NCI-H460 (cell line): ENCODE data around the gene ZNF470. TPM values are rescaled to one million over a fixed set of nuclear protein-coding genes. Genes with fewer than 3 reads are reported as not detected.
A peak's percentile ranks its signal among the peaks of the same experiment; 100 is the strongest.

Source experiments
- DNase-seq: peaks from one replicate; pipeline ENCODE4 v3.0.0-alpha.2; 2016; ENCODE audit warnings: low read depth; ENCODE audit errors: extremely low read depth
- total RNA-seq: library from RNA; depleted of rRNA; stranded (reverse); fragments of >200 nt; shearing (Covaris generic); gene quantifications from 2 replicates; pipeline ENCODE4 v1.2.3, GENCODE V29; 2014; rRNA removed

ZNF470 gene
- total RNA-seq, 1 experiment from 2014 or later: 2.0 TPM

- DNase-seq: no peak
These were observed 36.6 kb downstream of the ZNF470 start for GRCh38 chr19:56603829-56604228.

DNA sequence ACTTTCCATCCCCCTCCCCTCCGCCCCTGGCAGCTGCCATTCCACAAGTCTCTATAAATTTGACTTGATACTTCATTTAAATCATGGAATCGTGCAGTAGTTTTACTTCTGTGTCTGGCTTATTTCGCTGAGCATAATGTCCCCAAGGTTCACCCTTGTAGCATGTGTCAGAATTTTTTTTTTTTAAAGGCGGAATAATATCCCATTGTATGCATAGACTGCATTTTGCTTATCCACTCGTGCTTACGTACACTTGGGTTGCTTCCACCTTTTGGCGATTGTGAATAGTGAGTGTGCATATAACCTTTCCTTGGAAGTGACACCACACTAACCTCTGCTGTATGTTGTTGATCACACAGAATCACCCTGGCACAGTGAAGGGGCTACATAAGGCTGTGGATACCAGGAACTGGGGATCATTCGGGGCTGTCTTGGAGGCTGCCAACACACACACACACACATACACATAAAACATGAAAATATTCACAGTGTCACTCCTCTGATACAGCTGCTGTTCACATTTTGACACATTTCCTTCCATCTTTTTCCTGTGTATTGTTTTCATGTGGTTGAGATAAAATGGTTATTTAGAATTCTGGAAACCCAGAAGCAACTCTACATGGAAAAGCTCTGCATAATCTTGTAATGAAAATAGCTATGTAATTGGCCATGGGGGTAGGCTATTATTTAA lies 41.2 kb downstream of the ZNF470 start:
- DNase-seq: no peak

DNA sequence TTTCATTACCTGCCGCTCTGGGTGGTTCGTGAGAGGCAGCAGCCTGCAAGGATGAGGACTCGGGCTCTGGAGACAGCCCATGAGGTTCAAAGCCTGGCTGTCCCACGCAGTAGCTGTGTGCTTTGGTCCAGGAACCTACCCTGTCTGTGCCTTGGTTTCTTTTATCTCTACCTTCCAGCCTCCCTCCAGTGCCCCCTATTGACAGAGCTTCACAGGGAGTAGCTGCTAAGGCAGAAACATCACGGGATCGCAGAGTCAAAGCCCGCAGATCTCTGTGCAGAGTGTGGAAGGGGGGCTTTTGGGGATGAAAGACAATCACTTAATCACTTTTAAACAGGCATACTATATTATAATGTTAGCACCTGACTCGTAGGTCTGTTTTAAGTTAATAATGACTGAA lies 44.0 kb downstream of the ZNF470 start:
- DNase-seq: no peak

DNA sequence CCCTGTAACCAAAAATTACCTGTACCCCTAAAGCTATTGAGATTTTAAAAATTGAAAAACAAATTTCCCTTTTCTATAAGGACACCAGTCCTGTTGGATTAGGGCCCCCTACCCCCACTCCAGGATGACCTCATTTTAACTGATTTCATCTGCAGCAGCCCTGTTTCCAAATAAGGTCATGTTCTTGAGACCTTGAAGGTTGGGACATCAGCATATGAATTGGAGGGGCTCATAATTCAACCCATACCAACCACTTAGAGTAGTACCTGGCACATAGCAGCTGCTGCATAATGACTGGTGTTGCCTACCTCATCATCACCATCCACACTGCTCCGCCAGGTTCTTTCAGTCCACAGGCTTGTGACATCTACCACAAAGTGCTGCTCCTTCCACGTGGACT lies 45.5 kb downstream of the ZNF470 start:
- no peak for DNase-seq

- no peak for DNase-seq
These were observed 46.4 kb downstream of the ZNF470 start for GRCh38 chr19:56613639-56614038.

- DNase-seq: no peak
These were observed 50.3 kb downstream of the ZNF470 start for GRCh38 chr19:56617531-56617930.

GRCh38 chr19:56619121-56619520 lies 51.9 kb downstream of the ZNF470 start:
- no peak for DNase-seq

- no peak for DNase-seq
These were observed 55.1 kb downstream of the ZNF470 start for GRCh38 chr19:56622374-56622773.

GRCh38 chr19:56623006-56623405 lies 55.7 kb downstream of the ZNF470 start:
- DNase-seq: no peak

- no peak for DNase-seq
These were observed 58.4 kb downstream of the ZNF470 start for GRCh38 chr19:56625708-56626107.

GRCh38 chr19:56633021-56633420 lies 65.8 kb downstream of the ZNF470 start:
- DNase-seq: no peak

GRCh38 chr19:56637976-56638555 lies 70.8 kb downstream of the ZNF470 start:
- DNase-seq: peak; percentile 68

Other genes with a start within 250 kb of the ZNF470 start
- gene ZNF582, start 173.9 kb upstream of the ZNF470 start, total RNA-seq: 0.49 and 0.94 TPM in 2 replicates
- gene ZNF583, start 163.1 kb upstream of the ZNF470 start, total RNA-seq: 4.6 and 6.4 TPM in 2 replicates
- gene ZNF667, start 90.1 kb upstream of the ZNF470 start, total RNA-seq: not detected in 2 replicates
- gene ZNF471, start 59.6 kb upstream of the ZNF470 start, total RNA-seq: 0.98 and 1.8 TPM in 2 replicates
- 4.2 and 6.0 TPM in 2 replicates for gene ZFP28, start 28.5 kb upstream of the ZNF470 start, total RNA-seq
- 4.5 and 5.0 TPM in 2 replicates for gene ZNF71, start 27.8 kb downstream of the ZNF470 start, total RNA-seq
- 0.20 and 0.40 TPM in 2 replicates for gene SMIM17, start 75.7 kb downstream of the ZNF470 start, total RNA-seq
- gene ZNF835, start 104.3 kb downstream of the ZNF470 start, total RNA-seq: not detected in 2 replicates